Thyroid gland (tissue), 4 donors: ENCODE results near the gene LRCH1. TPM values are rescaled to one million over a fixed set of nuclear protein-coding genes. Genes with fewer than 3 reads are reported as not detected.

Experiments used
- DNase-seq, 2 donors: peaks; one replicate each; pipeline ENCODE4 v3.0.0-alpha.2; 2019
- H3K27ac ChIP-seq, 3 donors: fragments of 200-600 bp; sonication (generic); 1 replicate in 2 of 3; 2 replicates in 1 of 3; pipeline ENCODE4 v1.5.1; 2016 to 2019; ENCODE audit warnings: mild to moderate bottlenecking in 1 of 3, moderate library complexity in 1 of 3
- H3K27me3 ChIP-seq: fragments of 200-600 bp; sonication (generic); one replicate; pipeline ENCODE4 v1.5.1; 2019
- H3K36me3 ChIP-seq, 2 donors: fragments of 200-600 bp; sonication (generic); one replicate each; pipeline ENCODE4 v1.5.1; 2016 to 2019
- H3K4me1 ChIP-seq, 2 donors: fragments of 200-600 bp; sonication (generic); one replicate each; pipeline ENCODE4 v1.5.1; 2017 to 2019
- H3K4me3 ChIP-seq, 3 donors: fragments of 200-600 bp; sonication (generic); replicated peaks in 1 of 3; 1 replicate in 2 of 3; 2 replicates in 1 of 3; pipeline ENCODE4 v1.5.1; 2016; ENCODE audit warnings: mild to moderate bottlenecking in 1 of 3
- H3K9me3 ChIP-seq: fragments of 200-600 bp; sonication (generic); one replicate; pipeline ENCODE4 v1.5.1; 2017
- CTCF ChIP-seq, 6 experiments: fragments of 200-600 bp in 3 of 6; fragments of 450-650 bp in 3 of 6; sonication (generic) in 3 of 6; IDR thresholded peaks; one replicate each; pipeline ENCODE4 v1.5.1; 2016 to 2019; ENCODE audit warnings: antibody characterized with exemption in 6 of 6, mild to moderate bottlenecking in 2 of 6, inconsistent platforms in 1 of 6, moderate library complexity in 1 of 6
- POLR2A ChIP-seq, 2 donors: fragments of 450-650 bp; IDR thresholded peaks; one replicate each; pipeline ENCODE4 v1.6.1; 2017; ENCODE audit warnings: antibody characterized with exemption in 2 of 2, mild to moderate bottlenecking in 2 of 2, moderate library complexity in 1 of 2
- WGBS, 2 donors: methylation state at CpG; one replicate each; pipeline ENCODE4 v1.1.5; 2017; 5-methylcytosine and 5-hydroxymethylcytosine counted together
- intact Hi-C: fragments of 100-400 bp; cut with DNase I; formaldehyde crosslinking; loops from one replicate; pipeline ENCODE4 v1.15.1; 2023
- total RNA-seq, 4 donors: library from RNA; depleted of rRNA; stranded (reverse); fragments of >200 nt; gene quantifications; one replicate each; pipeline ENCODE4 v1.2.3, GENCODE V29; 2016

The LRCH1 gene
- total RNA-seq, 4 donors from 2014 or later = 13.5 to 19.3 (median 15.9) TPM

GRCh38 chr13:46721054-46721453, 168.1 kb downstream of the LRCH1 start:
- no peak overlapping the region for H3K27ac ChIP-seq
- peak; percentile 53 to 58 for DNase-seq
- no peaks in the 10 kb centered on the region for H3K9me3 ChIP-seq
- no peak overlapping the region for H3K4me3 ChIP-seq
- 23 to 27% methylated on average over 4 of the region's 4 CpGs for WGBS, 2 donors
- peak in 5 of 6 experiments; percentile 34 to 93 (median 64) for TF ChIP-seq CTCF (IDR thresholded peaks at IDR 0.05)
- TF ChIP-seq POLR2A (IDR thresholded peaks at IDR 0.05) = no peak
- H3K4me1 ChIP-seq = no peaks in the 10 kb centered on the region
- intact Hi-C loops = loop anchor here (2.0 to 5.0 kb wide), 2 partner anchors 170 to 229 kb away; no protein-coding TSS in a partner anchor
- H3K27me3 ChIP-seq = no peaks in the 10 kb centered on the region
- H3K36me3 ChIP-seq = peaks cover 9 to 15% of the 10 kb centered on the region in 2 donors

- Histone ChIP-seq H3K36me3 (peaks cover 20 to 24% of the 10 kb centered on the region in 2 donors), H3K27ac (no peak overlapping the region), H3K9me3 (no peaks in the 10 kb centered on the region), H3K4me3 (no peak overlapping the region), H3K27me3 (no peaks in the 10 kb centered on the region), H3K4me1 (no peaks in the 10 kb centered on the region)
- WGBS, 2 donors = 95 to 96% methylated on average over 5 of the region's 5 CpGs
- no peak for DNase-seq
- no peak for TF ChIP-seq POLR2A (IDR thresholded peaks at IDR 0.05)
- no peak for TF ChIP-seq CTCF (IDR thresholded peaks at IDR 0.05)
- intact Hi-C loops = no loop called here
These were observed 173.4 kb downstream of the LRCH1 start for GRCh38 chr13:46726347-46726746.

- Histone ChIP-seq H3K36me3 (peaks cover 22 to 32% of the 10 kb centered on the region in 2 donors), H3K27ac (no peak overlapping the region), H3K4me3 (no peak overlapping the region), H3K4me1 (no peaks in the 10 kb centered on the region), H3K9me3 (no peaks in the 10 kb centered on the region), H3K27me3 (no peaks in the 10 kb centered on the region)
- no peak for TF ChIP-seq POLR2A (IDR thresholded peaks at IDR 0.05)
- peak in 1 of 6 experiments; percentile 10 for TF ChIP-seq CTCF (IDR thresholded peaks at IDR 0.05)
- no peak for DNase-seq
- intact Hi-C loops = no loop called here
- WGBS, 2 donors = 95% methylated on average over 7 of the region's 7 CpGs
These were observed 175.8 kb downstream of the LRCH1 start for GRCh38 chr13:46728777-46729176.

- H3K4me3 ChIP-seq = no peak overlapping the region
- WGBS, 2 donors = 95% methylated on average over 6 of the region's 6 CpGs
- H3K36me3 ChIP-seq = peaks cover 10 to 23% of the 10 kb centered on the region in 2 donors
- TF ChIP-seq POLR2A (IDR thresholded peaks at IDR 0.05) (no peak), CTCF (IDR thresholded peaks at IDR 0.05) (no peak)
- intact Hi-C loops = no loop called here
- no peaks in the 10 kb centered on the region for H3K27me3 ChIP-seq
- no peak for DNase-seq
- no peaks in the 10 kb centered on the region for H3K9me3 ChIP-seq
- H3K27ac ChIP-seq = no peak overlapping the region
- H3K4me1 ChIP-seq = no peaks in the 10 kb centered on the region
These were observed 178.6 kb downstream of the LRCH1 start for GRCh38 chr13:46731535-46731934.

- DNase-seq = no peak
- H3K4me3 ChIP-seq = no peak overlapping the region
- no peaks in the 10 kb centered on the region for H3K4me1 ChIP-seq
- WGBS, 2 donors = 95 to 98% methylated on average over 3 of the region's 3 CpGs
- intact Hi-C loops = no loop called here
- H3K27me3 ChIP-seq = no peaks in the 10 kb centered on the region
- no peak for TF ChIP-seq CTCF (IDR thresholded peaks at IDR 0.05)
- TF ChIP-seq POLR2A (IDR thresholded peaks at IDR 0.05) = no peak
- no peaks in the 10 kb centered on the region for H3K9me3 ChIP-seq
- no peak overlapping the region for H3K27ac ChIP-seq
- peaks cover 0 to 11% of the 10 kb centered on the region in 2 donors for H3K36me3 ChIP-seq
These were observed 182.5 kb downstream of the LRCH1 start for GRCh38 chr13:46735425-46735824.
